RWPE2 (cell line): Measurements from ENCODE around the gene NOL7.

Experiments used
- ATAC-seq: fragments of 200-7000 bp; cut with Tn5 transposase; 3 replicates; pipeline ENCODE4 v1.9.1; 2021; ENCODE audit warnings: low read depth
- DNase-seq: peaks from one replicate; pipeline ENCODE4 v3.0.0-alpha.2; 2020; ENCODE audit warnings: low spot score
- H3K27ac ChIP-seq: fragments of 450-650 bp; 2 replicates; pipeline ENCODE4 v1.5.1; 2017; ENCODE audit warnings: mild to moderate bottlenecking; ENCODE audit not compliant: poor library complexity, severe bottlenecking
- H3K27me3 ChIP-seq: fragments of 250-450 bp; sonication (Bioruptor Pico); 2 replicates; pipeline ENCODE4 v1.5.1; 2021; ENCODE audit warnings: mild to moderate bottlenecking, moderate library complexity; ENCODE audit not compliant: insufficient read depth, poor library complexity, severe bottlenecking
- H3K36me3 ChIP-seq: fragments of 250-450 bp; sonication (Bioruptor Pico); 2 replicates; pipeline ENCODE4 v1.5.1; 2020; ENCODE audit warnings: low read depth, mild to moderate bottlenecking, moderate library complexity
- H3K4me1 ChIP-seq: fragments of 250-450 bp; sonication (Bioruptor Pico); 2 replicates; pipeline ENCODE4 v1.5.1; 2021; ENCODE audit warnings: mild to moderate bottlenecking, moderate library complexity; ENCODE audit not compliant: insufficient read depth, poor library complexity, severe bottlenecking
- H3K4me3 ChIP-seq: fragments of 250-450 bp; sonication (Bioruptor Pico); 2 replicates; pipeline ENCODE4 v1.5.1; 2021; ENCODE audit warnings: mild to moderate bottlenecking, moderate library complexity; ENCODE audit not compliant: severe bottlenecking
- H3K9me3 ChIP-seq: fragments of 250-450 bp; sonication (Bioruptor Pico); 2 replicates; pipeline ENCODE4 v1.5.1; 2021; ENCODE audit warnings: mild to moderate bottlenecking, moderate library complexity; ENCODE audit not compliant: severe bottlenecking
- TF ChIP-seq, protein P1 (sequence below): fragments of 450-650 bp; IDR thresholded peaks from one replicate; pipeline ENCODE4 v1.5.1; 2017; ENCODE audit warnings: mild to moderate bottlenecking, moderate library complexity; ENCODE audit not compliant: poor library complexity, severe bottlenecking

The NOL7 gene

DNA sequence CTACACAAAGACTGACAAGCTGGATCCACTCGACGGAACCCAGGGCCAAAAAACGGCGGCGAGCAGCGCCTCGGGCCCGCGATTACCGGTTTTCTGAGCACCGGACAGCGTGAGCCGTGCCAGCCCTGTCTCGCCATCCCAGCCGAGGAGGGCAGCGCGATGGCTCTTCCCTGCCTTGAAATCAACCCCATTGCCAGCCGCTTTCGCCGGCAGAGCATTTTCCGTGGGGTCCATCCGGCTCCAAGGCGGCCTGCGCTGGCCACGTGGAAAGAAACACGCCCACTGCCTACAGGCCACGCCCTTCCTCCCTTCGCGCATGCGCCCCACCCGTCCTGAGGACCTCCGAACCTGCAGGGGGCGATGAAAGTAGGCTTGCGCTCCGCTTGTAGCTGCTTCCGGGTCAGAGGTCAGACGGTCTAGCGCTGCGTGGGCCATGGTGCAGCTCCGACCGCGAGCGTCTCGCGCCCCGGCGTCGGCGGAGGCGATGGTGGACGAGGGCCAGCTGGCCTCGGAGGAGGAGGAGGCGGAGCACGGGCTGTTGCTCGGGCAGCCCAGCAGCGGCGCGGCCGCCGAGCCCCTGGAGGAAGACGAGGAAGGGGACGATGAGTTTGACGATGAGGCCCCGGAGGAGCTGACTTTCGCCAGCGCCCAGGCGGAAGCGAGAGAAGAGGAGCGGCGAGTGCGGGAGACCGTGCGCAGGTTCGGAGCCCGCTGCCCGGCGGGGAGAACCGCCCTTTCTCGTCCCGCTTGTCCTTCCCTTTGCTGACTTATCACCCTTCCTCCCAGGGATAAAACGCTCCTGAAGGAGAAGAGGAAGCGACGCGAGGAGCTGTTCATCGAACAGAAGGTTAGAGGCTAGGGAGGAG, at the start of gene NOL7:
Gene NOL7 (plus strand): TSS at position 410 of the 866 bp plus-strand sequence. CDS start 24 bp downstream, at position 434.
- H3K27me3 ChIP-seq: no peaks in the 10 kb centered on the region
- H3K4me1 ChIP-seq: peaks cover 13% of the 10 kb centered on the region
- TF ChIP-seq, protein P1, sequence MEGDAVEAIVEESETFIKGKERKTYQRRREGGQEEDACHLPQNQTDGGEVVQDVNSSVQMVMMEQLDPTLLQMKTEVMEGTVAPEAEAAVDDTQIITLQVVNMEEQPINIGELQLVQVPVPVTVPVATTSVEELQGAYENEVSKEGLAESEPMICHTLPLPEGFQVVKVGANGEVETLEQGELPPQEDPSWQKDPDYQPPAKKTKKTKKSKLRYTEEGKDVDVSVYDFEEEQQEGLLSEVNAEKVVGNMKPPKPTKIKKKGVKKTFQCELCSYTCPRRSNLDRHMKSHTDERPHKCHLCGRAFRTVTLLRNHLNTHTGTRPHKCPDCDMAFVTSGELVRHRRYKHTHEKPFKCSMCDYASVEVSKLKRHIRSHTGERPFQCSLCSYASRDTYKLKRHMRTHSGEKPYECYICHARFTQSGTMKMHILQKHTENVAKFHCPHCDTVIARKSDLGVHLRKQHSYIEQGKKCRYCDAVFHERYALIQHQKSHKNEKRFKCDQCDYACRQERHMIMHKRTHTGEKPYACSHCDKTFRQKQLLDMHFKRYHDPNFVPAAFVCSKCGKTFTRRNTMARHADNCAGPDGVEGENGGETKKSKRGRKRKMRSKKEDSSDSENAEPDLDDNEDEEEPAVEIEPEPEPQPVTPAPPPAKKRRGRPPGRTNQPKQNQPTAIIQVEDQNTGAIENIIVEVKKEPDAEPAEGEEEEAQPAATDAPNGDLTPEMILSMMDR: peak; percentile 96
- peak within 1 kb of the TSS; percentile 66 for H3K4me3 ChIP-seq
- no peaks in the 10 kb centered on the region for H3K9me3 ChIP-seq
- peaks cover 40% of the 10 kb centered on the region for H3K36me3 ChIP-seq
- DNase-seq: peak; percentile 97
- peak within 1 kb of the TSS; percentile 68 for H3K27ac ChIP-seq
- ATAC-seq: peak; percentile 86

DNA sequence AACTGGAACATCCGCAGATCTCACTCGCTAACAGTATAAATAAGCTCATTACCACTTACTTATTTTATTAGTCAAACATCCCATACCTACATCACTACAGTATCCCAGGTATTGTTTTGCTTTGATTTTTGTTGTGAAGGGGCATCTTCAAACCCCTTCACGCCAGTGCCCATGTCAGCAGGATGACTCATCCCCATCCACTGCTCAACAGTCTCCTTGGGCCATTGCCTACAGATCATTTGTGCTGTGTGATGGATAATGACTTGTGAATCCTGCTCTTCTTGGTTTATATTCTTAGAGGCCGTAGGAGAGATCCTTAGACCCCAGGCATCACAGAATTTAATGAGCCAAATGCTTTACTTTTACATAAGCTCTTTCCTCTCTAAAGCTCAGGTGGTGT, 49.2 kb upstream of the NOL7 start:
- Histone ChIP-seq H3K4me1 (no peaks in the 10 kb centered on the region), H3K4me3 (no peak overlapping the region), H3K36me3 (no peaks in the 10 kb centered on the region), H3K9me3 (no peaks in the 10 kb centered on the region), H3K27ac (no peak overlapping the region), H3K27me3 (no peaks in the 10 kb centered on the region)
- DNase-seq: no peak
- ATAC-seq: no peak
- TF ChIP-seq, protein P1: no peak

DNA sequence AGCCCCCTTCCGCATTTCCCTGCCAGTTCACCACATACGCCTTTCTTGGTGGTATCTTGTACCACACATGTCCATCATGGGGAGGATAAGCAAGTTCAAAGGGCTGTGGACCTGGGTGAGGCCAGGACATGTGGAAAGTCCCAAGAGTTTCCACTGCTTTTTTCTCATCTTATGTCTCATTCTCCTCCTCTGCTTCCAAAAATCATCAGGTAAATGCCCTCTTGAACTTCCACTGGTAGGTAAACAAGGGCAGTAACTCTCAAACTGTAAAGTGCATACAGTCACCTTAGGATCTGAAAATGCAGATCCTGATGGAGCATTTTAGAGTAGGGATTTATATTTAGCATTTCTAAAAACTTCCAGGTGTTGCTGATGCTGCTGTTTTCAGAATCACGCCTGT, 48.6 kb upstream of the NOL7 start:
- TF ChIP-seq, protein P1: no peak
- H3K4me3 ChIP-seq: no peak overlapping the region
- H3K36me3 ChIP-seq: no peaks in the 10 kb centered on the region
- ATAC-seq (no peak), DNase-seq (no peak)
- no peaks in the 10 kb centered on the region for H3K9me3 ChIP-seq
- H3K27ac ChIP-seq: no peak overlapping the region
- no peaks in the 10 kb centered on the region for H3K27me3 ChIP-seq
- no peaks in the 10 kb centered on the region for H3K4me1 ChIP-seq

DNA sequence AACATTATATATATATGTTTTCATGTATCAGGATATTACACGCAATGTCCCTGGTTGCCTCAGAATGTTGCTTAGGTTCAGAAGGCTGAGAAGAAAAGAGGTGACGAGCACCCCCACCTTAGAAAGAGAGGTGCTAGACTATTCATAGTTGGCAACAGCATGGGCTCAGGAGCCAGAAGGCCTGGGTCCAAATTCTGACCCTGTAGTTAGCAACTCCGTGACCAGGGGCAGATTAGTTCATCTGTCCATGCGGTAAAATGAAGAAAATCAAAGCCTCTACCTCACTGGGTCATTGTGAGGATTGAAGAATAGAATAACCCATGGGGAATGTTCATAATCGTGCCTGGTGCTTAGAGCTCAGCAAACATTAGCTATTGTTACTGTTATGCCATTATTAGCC, 46.2 kb upstream of the NOL7 start:
- H3K27me3 ChIP-seq: no peaks in the 10 kb centered on the region
- H3K4me3 ChIP-seq: no peak overlapping the region
- ATAC-seq (no peak), DNase-seq (no peak)
- H3K27ac ChIP-seq: no peak overlapping the region
- no peaks in the 10 kb centered on the region for H3K36me3 ChIP-seq
- TF ChIP-seq, protein P1: no peak
- H3K9me3 ChIP-seq: no peaks in the 10 kb centered on the region
- H3K4me1 ChIP-seq: no peaks in the 10 kb centered on the region

DNA sequence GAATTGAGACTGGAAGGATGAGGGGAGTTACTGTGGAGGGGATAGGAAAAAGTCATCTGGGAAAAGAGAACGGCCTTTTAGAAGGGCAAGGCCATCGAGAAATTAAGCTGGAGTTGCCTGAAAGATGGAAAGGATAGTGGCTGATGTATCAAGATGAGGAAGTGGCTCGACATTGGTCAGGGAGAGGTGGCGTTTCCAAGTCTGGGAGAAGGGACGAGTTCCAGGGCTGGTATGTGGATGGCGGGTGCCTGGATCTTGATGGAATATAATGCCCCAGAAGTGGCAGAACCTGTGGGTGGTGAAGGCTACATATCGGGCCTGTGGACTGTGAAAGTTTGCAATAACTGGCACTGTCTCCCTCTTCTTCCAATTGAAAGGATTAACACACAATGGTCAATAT, 42.9 kb upstream of the NOL7 start:
- Histone ChIP-seq H3K4me1 (no peaks in the 10 kb centered on the region), H3K9me3 (no peaks in the 10 kb centered on the region), H3K36me3 (no peaks in the 10 kb centered on the region), H3K27me3 (no peaks in the 10 kb centered on the region), H3K4me3 (no peak overlapping the region), H3K27ac (no peak overlapping the region)
- no peak for ATAC-seq
- DNase-seq: no peak
- TF ChIP-seq, protein P1: no peak
